ENCODE measurements around the gene PON2.

GRCh38 chr7:95398155-95398940 lies 36.5 kb downstream of the PON2 start:
- TF ChIP-seq CTCF (CRISPR knock-in tag; IDR thresholded peaks at IDR 0.05) (no peak), ZNF263 (CRISPR knock-in tag; IDR thresholded peaks at IDR 0.05) (no peak), ZFP82 (CRISPR knock-in tag; IDR thresholded peaks at IDR 0.05; ENCODE audit: borderline replicate concordance) (no peak), AHR (CRISPR knock-in tag; IDR thresholded peaks at IDR 0.05) (no peak), ZFP36 (IDR thresholded peaks at IDR 0.05; ENCODE audit: borderline replicate concordance, low read depth, low read length, partially characterized antibody) (no peak), ELF4 (CRISPR knock-in tag; IDR thresholded peaks at IDR 0.05; ENCODE audit: borderline replicate concordance) (no peak), TARDBP (CRISPR knock-in tag; IDR thresholded peaks at IDR 0.05) (no peak)

Data from HepG2 (cell line).